GM12878 (cell line): ENCODE measurements around the gene S1PR1. TPM values are rescaled to one million over a fixed set of nuclear protein-coding genes. Genes with fewer than 3 reads are reported as not detected.

Experiments
- ATF7 ChIP-seq: fragments of 450-650 bp; IDR thresholded peaks from 2 replicates; pipeline ENCODE4 v1.6.1; 2016; ENCODE audit warnings: low read depth, mild to moderate bottlenecking
- BACH1 ChIP-seq: fragments of 450-650 bp; IDR thresholded peaks from 2 replicates; pipeline ENCODE4 v1.6.1; 2017; ENCODE audit warnings: mild to moderate bottlenecking, borderline replicate concordance
- BHLHE40 ChIP-seq, 2 experiments: fragments of 450-650 bp in 1 of 2; IDR thresholded peaks; 2 replicates each; pipeline ENCODE4 v1.6.1; 2011 to 2017; ENCODE audit warnings: low read depth in 2 of 2, borderline replicate concordance in 1 of 2, improper control_type of control experiment in 1 of 2, low read length in 1 of 2, mild to moderate bottlenecking in 1 of 2
- BRCA1 ChIP-seq: IDR thresholded peaks from 2 replicates; pipeline ENCODE4 v1.6.1; 2011; ENCODE audit warnings: low read depth, low read length, improper control_type of control experiment
- CBX5 ChIP-seq: sonication (generic); IDR thresholded peaks from 2 replicates; pipeline ENCODE4 v1.6.1; 2016; ENCODE audit warnings: low read depth, moderate library complexity, mild to moderate bottlenecking, inconsistent platforms
- FOS ChIP-seq: IDR thresholded peaks from 3 replicates; pipeline ENCODE4 v1.6.1; 2011; ENCODE audit warnings: borderline replicate concordance; ENCODE audit not compliant: insufficient read length; ENCODE audit errors: extremely low read depth
- GATAD2B ChIP-seq: fragments of 450-650 bp; conservative IDR thresholded peaks from 2 replicates; pipeline ENCODE4 v1.6.1; 2017; ENCODE audit warnings: low read depth, mild to moderate bottlenecking, moderate library complexity
- MEF2A ChIP-seq: IDR thresholded peaks from 2 replicates; pipeline ENCODE4 v1.6.1; 2011; ENCODE audit warnings: low read depth, mild to moderate bottlenecking, low read length, moderate library complexity; ENCODE audit not compliant: insufficient read depth
- MTA2 ChIP-seq: fragments of 450-650 bp; IDR thresholded peaks from 2 replicates; pipeline ENCODE4 v1.6.1; 2016; ENCODE audit warnings: low read depth, mild to moderate bottlenecking, moderate library complexity
- MXI1 ChIP-seq: fragments of 150-350 bp; IDR thresholded peaks from 2 replicates; pipeline ENCODE4 v1.6.1; 2011; ENCODE audit warnings: low read depth, mild to moderate bottlenecking, inconsistent platforms, low read length, improper control_type of control experiment
- NBN ChIP-seq: fragments of 450-650 bp; IDR thresholded peaks from 2 replicates; pipeline ENCODE4 v1.6.1; 2016
- NR2F1 ChIP-seq: fragments of 450-650 bp; conservative IDR thresholded peaks from 2 replicates; pipeline ENCODE4 v1.6.1; 2017; ENCODE audit warnings: mild to moderate bottlenecking
- PAX5 ChIP-seq: IDR thresholded peaks from 2 replicates; pipeline ENCODE4 v1.6.1; 2011; ENCODE audit warnings: low read depth, low read length, borderline replicate concordance
- RAD21 ChIP-seq: IDR thresholded peaks from 2 replicates; pipeline ENCODE4 v1.6.1; 2011; ENCODE audit warnings: mild to moderate bottlenecking, low read depth, low read length, moderate library complexity; ENCODE audit not compliant: insufficient read depth
- TBL1XR1 ChIP-seq: IDR thresholded peaks from 2 replicates; pipeline ENCODE4 v1.6.1; 2012; ENCODE audit warnings: low read depth, low read length, improper control_type of control experiment
- TCF7 ChIP-seq: IDR thresholded peaks from 2 replicates; pipeline ENCODE4 v1.6.1; 2014; ENCODE audit warnings: antibody characterized with exemption, borderline replicate concordance
- YBX1 ChIP-seq: fragments of 450-650 bp; IDR thresholded peaks from 2 replicates; pipeline ENCODE4 v1.6.1; 2016; ENCODE audit warnings: antibody characterized with exemption
- polyA plus RNA-seq, 11 experiments: library from polyadenylated mRNA; depleted of rRNA in 4 of 11; unstranded in 6 of 11; stranded (reverse) in 5 of 11; fragments of >200 nt; fragmentation: Nextera tagmentation in 4 of 11; fragmentation: Illumina TruSeq in 1 of 11; extraction: Ambion mirVana in 4 of 11; extraction: Trizol in 1 of 11; gene quantifications; 1 replicate in 1 of 11; 2 replicates in 10 of 11; pipeline versions ENCODE4 v1.2.1 to v1.2.3, GENCODE V29; 2011 to 2016; ENCODE audit warnings: inconsistent platforms in 2 of 11, missing spikeins in 2 of 11, low read depth in 1 of 11
- total RNA-seq, 4 experiments: library from RNA; depleted of rRNA in 3 of 4; stranded (reverse); fragments of >200 nt in 3 of 4; fragmentation: Illumina TruSeq in 1 of 4; extraction: Trizol in 1 of 4; gene quantifications; 2 replicates each; pipeline versions ENCODE4 v1.2.1 to v1.2.3, GENCODE V29; 2013 to 2021
- TF ChIP-seq, protein P1 (sequence below): IDR thresholded peaks from 2 replicates; pipeline ENCODE4 v1.6.1; 2011; ENCODE audit warnings: mild to moderate bottlenecking, low read depth, low read length, moderate library complexity; ENCODE audit not compliant: insufficient replicate concordance
- TF ChIP-seq, protein P2 (sequence below): IDR thresholded peaks from 2 replicates; pipeline ENCODE4 v1.6.1; 2011; ENCODE audit warnings: low read depth, mild to moderate bottlenecking, low read length, moderate library complexity, borderline replicate concordance; ENCODE audit errors: extremely low read depth
- TF ChIP-seq, protein P3 (sequence below): fragments of 450-650 bp; IDR thresholded peaks from 2 replicates; pipeline ENCODE4 v1.6.1; 2017; ENCODE audit warnings: mild to moderate bottlenecking, moderate library complexity
- TF ChIP-seq, protein P4 (sequence below): fragments of 450-650 bp; IDR thresholded peaks from 2 replicates; pipeline ENCODE4 v1.6.1; 2017; ENCODE audit warnings: borderline replicate concordance

The S1PR1 gene
- total and polyA plus RNA-seq, 10 of the 15 experiments (the other 5 are each of a cell fraction or from before 2014, with no cell fraction given): 3.8 to 59.4 (median 30.7) TPM

DNA sequence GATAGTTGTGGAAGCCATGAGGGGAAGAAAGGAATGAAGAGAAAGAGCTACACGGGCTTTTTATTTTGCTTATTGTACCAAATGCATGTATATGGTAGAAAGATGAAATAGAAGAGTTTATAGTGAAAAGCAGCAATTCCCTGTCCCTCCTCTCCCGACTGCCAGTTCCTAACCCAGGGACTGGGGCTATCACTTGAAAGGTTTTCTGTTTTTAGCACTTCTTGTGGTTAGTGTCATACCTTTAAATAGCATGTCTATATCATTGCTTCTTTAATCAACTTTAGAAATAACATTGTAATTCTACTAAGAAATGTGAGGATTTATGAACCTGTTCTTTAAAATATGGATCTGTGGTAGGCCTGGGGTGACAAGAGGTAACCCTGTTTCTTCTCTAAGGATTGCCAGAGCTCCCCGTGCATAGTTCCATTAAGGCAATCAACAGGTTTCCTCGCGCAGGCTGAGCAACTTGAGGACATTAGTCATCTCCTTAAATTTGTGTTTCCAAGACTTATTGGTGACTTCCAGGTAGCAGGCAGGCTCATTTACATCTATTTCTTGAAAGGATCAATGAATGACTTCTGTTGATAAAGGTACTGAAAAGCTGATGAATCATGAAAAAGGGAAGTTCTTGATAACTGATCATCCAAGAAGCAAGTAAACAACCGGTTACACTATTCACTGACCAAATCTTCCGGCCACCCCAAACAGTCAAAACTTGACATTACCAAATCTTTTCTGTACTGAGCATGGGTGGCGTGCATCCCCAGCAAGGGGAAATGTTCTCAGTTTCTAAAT lies 37.8 kb upstream of the S1PR1 start (continued):
- TF ChIP-seq, protein P1, sequence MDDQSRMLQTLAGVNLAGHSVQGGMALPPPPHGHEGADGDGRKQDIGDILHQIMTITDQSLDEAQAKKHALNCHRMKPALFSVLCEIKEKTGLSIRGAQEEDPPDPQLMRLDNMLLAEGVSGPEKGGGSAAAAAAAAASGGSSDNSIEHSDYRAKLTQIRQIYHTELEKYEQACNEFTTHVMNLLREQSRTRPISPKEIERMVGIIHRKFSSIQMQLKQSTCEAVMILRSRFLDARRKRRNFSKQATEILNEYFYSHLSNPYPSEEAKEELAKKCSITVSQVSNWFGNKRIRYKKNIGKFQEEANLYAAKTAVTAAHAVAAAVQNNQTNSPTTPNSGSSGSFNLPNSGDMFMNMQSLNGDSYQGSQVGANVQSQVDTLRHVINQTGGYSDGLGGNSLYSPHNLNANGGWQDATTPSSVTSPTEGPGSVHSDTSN: no peak
- TF ChIP-seq, protein P2, sequence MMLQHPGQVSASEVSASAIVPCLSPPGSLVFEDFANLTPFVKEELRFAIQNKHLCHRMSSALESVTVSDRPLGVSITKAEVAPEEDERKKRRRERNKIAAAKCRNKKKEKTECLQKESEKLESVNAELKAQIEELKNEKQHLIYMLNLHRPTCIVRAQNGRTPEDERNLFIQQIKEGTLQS: no peak
- TF ChIP-seq NR2F1 (peak; percentile 75), MXI1 (no peak), FOS (no peak), BACH1 (no peak), BHLHE40 (IDR thresholded peaks at IDR 0.05; ENCODE audit: borderline replicate concordance in 1 of 2, low read depth in 2 of 2, low read length in 1 of 2) (peak; percentile 61 to 88; a peak in 3 of 4 replicates), BRCA1 (no peak), YBX1 (no peak), TCF7 (peak; percentile 82), PAX5 (peak; percentile 94), ATF7 (peak; percentile 88), RAD21 (peak; percentile 31; the same call in 1 of the 2 replicates), NBN (no peak), GATAD2B (no peak), MTA2 (peak; percentile 72), TBL1XR1 (peak; percentile 88), MEF2A (peak; percentile 93), CBX5 (peak; percentile 89; the same call in 1 of the 2 replicates)
- TF ChIP-seq, protein P3, sequence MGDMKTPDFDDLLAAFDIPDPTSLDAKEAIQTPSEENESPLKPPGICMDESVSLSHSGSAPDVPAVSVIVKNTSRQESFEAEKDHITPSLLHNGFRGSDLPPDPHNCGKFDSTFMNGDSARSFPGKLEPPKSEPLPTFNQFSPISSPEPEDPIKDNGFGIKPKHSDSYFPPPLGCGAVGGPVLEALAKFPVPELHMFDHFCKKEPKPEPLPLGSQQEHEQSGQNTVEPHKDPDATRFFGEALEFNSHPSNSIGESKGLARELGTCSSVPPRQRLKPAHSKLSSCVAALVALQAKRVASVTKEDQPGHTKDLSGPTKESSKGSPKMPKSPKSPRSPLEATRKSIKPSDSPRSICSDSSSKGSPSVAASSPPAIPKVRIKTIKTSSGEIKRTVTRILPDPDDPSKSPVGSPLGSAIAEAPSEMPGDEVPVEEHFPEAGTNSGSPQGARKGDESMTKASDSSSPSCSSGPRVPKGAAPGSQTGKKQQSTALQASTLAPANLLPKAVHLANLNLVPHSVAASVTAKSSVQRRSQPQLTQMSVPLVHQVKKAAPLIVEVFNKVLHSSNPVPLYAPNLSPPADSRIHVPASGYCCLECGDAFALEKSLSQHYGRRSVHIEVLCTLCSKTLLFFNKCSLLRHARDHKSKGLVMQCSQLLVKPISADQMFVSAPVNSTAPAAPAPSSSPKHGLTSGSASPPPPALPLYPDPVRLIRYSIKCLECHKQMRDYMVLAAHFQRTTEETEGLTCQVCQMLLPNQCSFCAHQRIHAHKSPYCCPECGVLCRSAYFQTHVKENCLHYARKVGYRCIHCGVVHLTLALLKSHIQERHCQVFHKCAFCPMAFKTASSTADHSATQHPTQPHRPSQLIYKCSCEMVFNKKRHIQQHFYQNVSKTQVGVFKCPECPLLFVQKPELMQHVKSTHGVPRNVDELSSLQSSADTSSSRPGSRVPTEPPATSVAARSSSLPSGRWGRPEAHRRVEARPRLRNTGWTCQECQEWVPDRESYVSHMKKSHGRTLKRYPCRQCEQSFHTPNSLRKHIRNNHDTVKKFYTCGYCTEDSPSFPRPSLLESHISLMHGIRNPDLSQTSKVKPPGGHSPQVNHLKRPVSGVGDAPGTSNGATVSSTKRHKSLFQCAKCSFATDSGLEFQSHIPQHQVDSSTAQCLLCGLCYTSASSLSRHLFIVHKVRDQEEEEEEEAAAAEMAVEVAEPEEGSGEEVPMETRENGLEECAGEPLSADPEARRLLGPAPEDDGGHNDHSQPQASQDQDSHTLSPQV: no peak
- TF ChIP-seq, protein P4, sequence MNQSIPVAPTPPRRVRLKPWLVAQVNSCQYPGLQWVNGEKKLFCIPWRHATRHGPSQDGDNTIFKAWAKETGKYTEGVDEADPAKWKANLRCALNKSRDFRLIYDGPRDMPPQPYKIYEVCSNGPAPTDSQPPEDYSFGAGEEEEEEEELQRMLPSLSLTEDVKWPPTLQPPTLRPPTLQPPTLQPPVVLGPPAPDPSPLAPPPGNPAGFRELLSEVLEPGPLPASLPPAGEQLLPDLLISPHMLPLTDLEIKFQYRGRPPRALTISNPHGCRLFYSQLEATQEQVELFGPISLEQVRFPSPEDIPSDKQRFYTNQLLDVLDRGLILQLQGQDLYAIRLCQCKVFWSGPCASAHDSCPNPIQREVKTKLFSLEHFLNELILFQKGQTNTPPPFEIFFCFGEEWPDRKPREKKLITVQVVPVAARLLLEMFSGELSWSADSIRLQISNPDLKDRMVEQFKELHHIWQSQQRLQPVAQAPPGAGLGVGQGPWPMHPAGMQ: no peak
